RWPE2 (cell line): ENCODE measurements around the gene RNF123.

ENCODE experiments used
- ATAC-seq: fragments of 200-7000 bp; cut with Tn5 transposase; 3 replicates; pipeline ENCODE4 v1.9.1; 2021; ENCODE audit warnings: low read depth
- DNase-seq: peaks from one replicate; pipeline ENCODE4 v3.0.0-alpha.2; 2020; ENCODE audit warnings: low spot score
- H3K27ac ChIP-seq: fragments of 450-650 bp; 2 replicates; pipeline ENCODE4 v1.5.1; 2017; ENCODE audit warnings: mild to moderate bottlenecking; ENCODE audit not compliant: poor library complexity, severe bottlenecking
- H3K27me3 ChIP-seq: fragments of 250-450 bp; sonication (Bioruptor Pico); 2 replicates; pipeline ENCODE4 v1.5.1; 2021; ENCODE audit warnings: mild to moderate bottlenecking, moderate library complexity; ENCODE audit not compliant: insufficient read depth, poor library complexity, severe bottlenecking
- H3K36me3 ChIP-seq: fragments of 250-450 bp; sonication (Bioruptor Pico); 2 replicates; pipeline ENCODE4 v1.5.1; 2020; ENCODE audit warnings: low read depth, mild to moderate bottlenecking, moderate library complexity
- H3K4me1 ChIP-seq: fragments of 250-450 bp; sonication (Bioruptor Pico); 2 replicates; pipeline ENCODE4 v1.5.1; 2021; ENCODE audit warnings: mild to moderate bottlenecking, moderate library complexity; ENCODE audit not compliant: insufficient read depth, poor library complexity, severe bottlenecking
- H3K4me3 ChIP-seq: fragments of 250-450 bp; sonication (Bioruptor Pico); 2 replicates; pipeline ENCODE4 v1.5.1; 2021; ENCODE audit warnings: mild to moderate bottlenecking, moderate library complexity; ENCODE audit not compliant: severe bottlenecking
- H3K9me3 ChIP-seq: fragments of 250-450 bp; sonication (Bioruptor Pico); 2 replicates; pipeline ENCODE4 v1.5.1; 2021; ENCODE audit warnings: mild to moderate bottlenecking, moderate library complexity; ENCODE audit not compliant: severe bottlenecking
- TF ChIP-seq, protein P1 (sequence below): fragments of 450-650 bp; IDR thresholded peaks from one replicate; pipeline ENCODE4 v1.5.1; 2017; ENCODE audit warnings: mild to moderate bottlenecking, moderate library complexity; ENCODE audit not compliant: poor library complexity, severe bottlenecking

Gene RNF123

DNA sequence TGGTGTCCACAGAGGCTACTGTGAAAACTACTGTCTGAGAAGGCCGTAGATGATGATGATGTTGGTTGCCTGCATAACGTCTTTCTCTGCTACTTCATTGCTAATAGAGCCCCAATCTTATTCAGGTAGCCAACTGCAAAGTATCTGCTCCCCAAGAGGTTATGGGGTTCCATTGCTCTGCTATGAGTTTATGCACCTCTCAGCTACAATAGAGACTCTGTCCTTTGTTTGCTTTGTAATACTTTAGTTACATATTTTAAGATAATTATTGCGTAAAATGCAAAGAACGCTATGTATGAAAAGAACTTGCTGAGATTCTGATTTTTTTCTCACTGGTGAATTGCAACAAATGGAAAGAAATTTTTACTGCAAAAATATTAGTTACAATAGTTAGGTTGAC, 62.1 kb downstream of the RNF123 start:
- Histone ChIP-seq H3K27me3 (no peaks in the 10 kb centered on the region), H3K4me3 (no peak overlapping the region), H3K27ac (no peak overlapping the region), H3K4me1 (no peaks in the 10 kb centered on the region), H3K9me3 (no peaks in the 10 kb centered on the region), H3K36me3 (peaks cover 24% of the 10 kb centered on the region)
- DNase-seq (no peak), ATAC-seq (no peak)
- TF ChIP-seq, protein P1, sequence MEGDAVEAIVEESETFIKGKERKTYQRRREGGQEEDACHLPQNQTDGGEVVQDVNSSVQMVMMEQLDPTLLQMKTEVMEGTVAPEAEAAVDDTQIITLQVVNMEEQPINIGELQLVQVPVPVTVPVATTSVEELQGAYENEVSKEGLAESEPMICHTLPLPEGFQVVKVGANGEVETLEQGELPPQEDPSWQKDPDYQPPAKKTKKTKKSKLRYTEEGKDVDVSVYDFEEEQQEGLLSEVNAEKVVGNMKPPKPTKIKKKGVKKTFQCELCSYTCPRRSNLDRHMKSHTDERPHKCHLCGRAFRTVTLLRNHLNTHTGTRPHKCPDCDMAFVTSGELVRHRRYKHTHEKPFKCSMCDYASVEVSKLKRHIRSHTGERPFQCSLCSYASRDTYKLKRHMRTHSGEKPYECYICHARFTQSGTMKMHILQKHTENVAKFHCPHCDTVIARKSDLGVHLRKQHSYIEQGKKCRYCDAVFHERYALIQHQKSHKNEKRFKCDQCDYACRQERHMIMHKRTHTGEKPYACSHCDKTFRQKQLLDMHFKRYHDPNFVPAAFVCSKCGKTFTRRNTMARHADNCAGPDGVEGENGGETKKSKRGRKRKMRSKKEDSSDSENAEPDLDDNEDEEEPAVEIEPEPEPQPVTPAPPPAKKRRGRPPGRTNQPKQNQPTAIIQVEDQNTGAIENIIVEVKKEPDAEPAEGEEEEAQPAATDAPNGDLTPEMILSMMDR: no peak

DNA sequence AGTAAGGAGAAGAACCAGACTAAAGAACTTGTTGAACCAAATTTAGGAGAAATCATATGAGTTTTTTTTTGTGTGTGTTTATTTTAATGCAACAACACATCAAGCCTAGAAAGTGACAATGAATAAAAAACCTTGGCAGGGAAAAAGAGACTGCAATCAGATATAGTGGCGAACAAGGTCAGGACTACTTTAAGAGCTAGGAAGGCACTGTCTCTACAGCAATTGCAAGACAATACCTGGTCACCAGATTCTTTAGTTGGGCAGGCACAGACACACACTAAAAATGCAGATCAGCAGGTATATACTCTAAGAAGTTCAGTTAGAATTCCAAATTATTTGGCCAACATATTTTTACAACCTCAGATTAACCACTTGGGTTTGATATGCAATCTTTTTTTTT, 65.2 kb downstream of the RNF123 start:
- H3K27ac ChIP-seq: no peak overlapping the region
- H3K9me3 ChIP-seq: no peaks in the 10 kb centered on the region
- TF ChIP-seq, protein P1: no peak
- no peaks in the 10 kb centered on the region for H3K4me1 ChIP-seq
- ATAC-seq (no peak), DNase-seq (no peak)
- no peaks in the 10 kb centered on the region for H3K27me3 ChIP-seq
- H3K36me3 ChIP-seq: peaks cover 10% of the 10 kb centered on the region; the same call in 1 of the 2 replicates
- no peak overlapping the region for H3K4me3 ChIP-seq

DNA sequence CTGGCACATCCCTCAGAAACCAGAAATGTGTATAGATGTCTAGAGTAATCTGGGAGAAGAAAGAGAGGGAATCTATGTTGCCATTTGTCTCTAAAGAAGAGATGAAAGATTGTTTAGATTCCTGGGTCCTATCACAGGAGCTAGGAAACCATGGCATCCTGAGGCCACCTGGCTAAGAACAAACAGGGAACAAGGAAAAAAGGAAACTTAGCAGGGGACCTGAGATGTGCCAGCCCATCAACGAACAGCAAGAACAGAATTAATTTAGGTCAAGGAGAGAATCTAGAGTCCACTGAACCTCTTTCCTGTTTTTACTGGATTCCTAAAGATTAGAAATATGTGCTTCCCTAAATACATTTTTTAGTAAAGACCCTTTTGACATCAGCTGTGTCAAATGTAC, 66.7 kb downstream of the RNF123 start:
- H3K27ac ChIP-seq: no peak overlapping the region
- TF ChIP-seq, protein P1: no peak
- no peaks in the 10 kb centered on the region for H3K27me3 ChIP-seq
- H3K36me3 ChIP-seq: peaks cover 10% of the 10 kb centered on the region; the same call in 1 of the 2 replicates
- DNase-seq (no peak), ATAC-seq (no peak)
- no peaks in the 10 kb centered on the region for H3K4me1 ChIP-seq
- H3K4me3 ChIP-seq: no peak overlapping the region
- no peaks in the 10 kb centered on the region for H3K9me3 ChIP-seq

DNA sequence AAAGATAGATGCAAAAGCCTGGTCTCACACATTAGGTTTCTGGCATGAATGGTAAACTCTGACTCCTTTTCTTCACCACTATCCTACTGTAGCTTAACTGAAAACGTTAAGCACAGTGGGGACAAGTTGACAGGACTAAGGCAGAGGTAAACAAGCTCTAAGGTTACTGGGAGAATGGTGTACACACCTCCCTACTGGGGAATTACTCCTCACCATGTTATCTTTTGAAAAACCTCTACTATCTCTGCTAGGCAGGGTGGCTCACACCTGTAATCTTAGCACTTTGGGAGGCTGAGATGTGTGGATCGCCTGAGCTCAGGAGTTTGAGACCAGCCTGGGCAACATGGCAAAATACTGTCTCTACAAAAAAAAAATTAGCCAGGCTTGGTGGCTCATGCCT, 67.8 kb downstream of the RNF123 start:
- no peaks in the 10 kb centered on the region for H3K27me3 ChIP-seq
- no peaks in the 10 kb centered on the region for H3K4me1 ChIP-seq
- H3K9me3 ChIP-seq: no peaks in the 10 kb centered on the region
- DNase-seq (no peak), ATAC-seq (no peak)
- no peak overlapping the region for H3K4me3 ChIP-seq
- TF ChIP-seq, protein P1: no peak
- peaks cover 7% of the 10 kb centered on the region; the same call in 1 of the 2 replicates for H3K36me3 ChIP-seq
- H3K27ac ChIP-seq: no peak overlapping the region

DNA sequence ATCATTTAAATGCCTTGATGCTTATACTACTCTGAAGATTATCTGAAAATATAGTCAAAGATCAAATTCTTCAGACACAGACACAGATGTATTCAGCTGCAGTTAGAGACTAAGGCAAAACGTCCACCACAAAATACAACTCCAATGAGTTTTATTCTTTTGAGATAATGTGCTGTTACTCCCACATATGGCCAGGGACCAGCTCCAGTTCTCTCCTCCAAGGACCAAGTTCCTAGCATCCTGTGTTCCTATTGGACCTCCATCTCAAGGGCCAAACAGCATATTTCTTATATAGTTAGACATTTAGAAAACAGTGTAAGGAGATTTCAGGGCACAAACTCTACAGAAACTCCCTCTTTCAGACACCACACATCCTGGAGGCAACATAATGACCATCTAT, 69.9 kb downstream of the RNF123 start:
- Histone ChIP-seq H3K27me3 (no peaks in the 10 kb centered on the region), H3K27ac (no peak overlapping the region)
- TF ChIP-seq, protein P1: no peak

More for the DNA sequence above, 69.9 kb downstream of the RNF123 start:
- H3K4me1 ChIP-seq: no peaks in the 10 kb centered on the region
- no peaks in the 10 kb centered on the region for H3K9me3 ChIP-seq
- no peak for ATAC-seq
- no peak overlapping the region for H3K4me3 ChIP-seq
- no peak for DNase-seq
- H3K36me3 ChIP-seq: peaks cover 6% of the 10 kb centered on the region
